Activated T-cell treated with anti-CD3 and anti-CD28 coated beads, Interleukin-2, amount 50 U/mL, for 72 hours (primary cell): ENCODE measurements around the gene KLF18. TPM values are rescaled to one million over a fixed set of nuclear protein-coding genes. Genes with fewer than 3 reads are reported as not detected.
"Not testable (repeated sequence)": the region's sequence is repeated elsewhere in the genome, so short reads cannot be mapped to it uniquely, and the experiment has no call there.

Experiments used
- ATAC-seq, 2 donors: fragments of 150-1000 bp; cut with Tn5 transposase; replicated peaks in 1 of 2; 2 replicates each; pipeline ENCODE4 v1.10.0; 2021; ENCODE audit warnings: moderate library complexity in 2 of 2, mild to moderate bottlenecking in 1 of 2
- DNase-seq, 2 donors: peaks; one replicate each; pipeline ENCODE4 v3.0.0; 2021 to 2022; ENCODE audit warnings: mixed read lengths in 1 of 2
- H3K27ac Mint-ChIP-seq: one replicate; pipeline ENCODE4 v1.8.0; 2022; ENCODE audit warnings: mild to moderate bottlenecking, moderate library complexity, mixed read lengths
- H3K27me3 Mint-ChIP-seq: one replicate; pipeline ENCODE4 v1.8.0; 2022; ENCODE audit warnings: low read depth, mixed read lengths
- H3K36me3 Mint-ChIP-seq, 2 donors: one replicate each; pipeline ENCODE4 v1.8.0; 2022; ENCODE audit warnings: mixed read lengths in 2 of 2, mild to moderate bottlenecking in 1 of 2; ENCODE audit not compliant: insufficient read depth in 2 of 2
- H3K4me1 Mint-ChIP-seq: one replicate; pipeline ENCODE4 v1.8.0; 2022; ENCODE audit warnings: low read depth, mixed read lengths
- H3K4me3 Mint-ChIP-seq, 2 donors: one replicate each; pipeline ENCODE4 v1.8.0; 2022; ENCODE audit warnings: mild to moderate bottlenecking in 2 of 2, mixed read lengths in 2 of 2, moderate library complexity in 2 of 2
- H3K9me3 Mint-ChIP-seq, 2 donors: one replicate each; pipeline ENCODE4 v1.8.0; 2022; ENCODE audit warnings: mixed read lengths in 2 of 2
- total RNA-seq, 2 donors: library from RNA; stranded (reverse); gene quantifications; one replicate each; pipeline ENCODE4 v1.2.3, GENCODE V29; 2022

Gene KLF18
- total RNA-seq, 2 donors from 2014 or later: not detected

- Mint-ChIP-seq H3K4me3 (no peak overlapping the region), H3K9me3 (peaks cover 12 to 13% of the 10 kb centered on the region in 2 donors), H3K27ac (no peak overlapping the region), H3K36me3 (peaks cover 7 to 15% of the 10 kb centered on the region in 2 donors), H3K4me1 (no peaks in the 10 kb centered on the region), H3K27me3 (peaks cover 18% of the 10 kb centered on the region)
- no peak for ATAC-seq
- DNase-seq: no peak
Measured at GRCh38 chr1:44144962-44145756, 3.7 kb upstream of the KLF18 start.

- DNase-seq, H3K9me3 Mint-ChIP-seq, H3K4me1 Mint-ChIP-seq, ATAC-seq, H3K27ac Mint-ChIP-seq, H3K4me3 Mint-ChIP-seq: not testable (repeated sequence)
- Mint-ChIP-seq H3K27me3 (peaks cover 18% of the 10 kb centered on the region), H3K36me3 (peaks cover 4 to 11% of the 10 kb centered on the region in 2 donors)
Measured at GRCh38 chr1:44139565-44139964, 1.9 kb downstream of the KLF18 start.

- no peak for ATAC-seq
- no peak for DNase-seq
- H3K27me3 Mint-ChIP-seq: peaks cover 18% of the 10 kb centered on the region
- no peak overlapping the region for H3K4me3 Mint-ChIP-seq
- peaks cover 0 to 4% of the 10 kb centered on the region in 2 donors for H3K9me3 Mint-ChIP-seq
- no peaks in the 10 kb centered on the region for H3K4me1 Mint-ChIP-seq
- no peak overlapping the region for H3K27ac Mint-ChIP-seq
- H3K36me3 Mint-ChIP-seq: no peaks in the 10 kb centered on the region
Measured at GRCh38 chr1:44138239-44138638, 3.2 kb downstream of the KLF18 start.

- Mint-ChIP-seq H3K4me1 (no peaks in the 10 kb centered on the region), H3K36me3 (no peaks in the 10 kb centered on the region), H3K9me3 (no peaks in the 10 kb centered on the region), H3K27ac (no peak overlapping the region), H3K27me3 (peaks cover 8% of the 10 kb centered on the region), H3K4me3 (no peak overlapping the region)
- no peak for DNase-seq
- no peak for ATAC-seq
Measured at GRCh38 chr1:44135886-44136285, 5.5 kb downstream of the KLF18 start.

DNA sequence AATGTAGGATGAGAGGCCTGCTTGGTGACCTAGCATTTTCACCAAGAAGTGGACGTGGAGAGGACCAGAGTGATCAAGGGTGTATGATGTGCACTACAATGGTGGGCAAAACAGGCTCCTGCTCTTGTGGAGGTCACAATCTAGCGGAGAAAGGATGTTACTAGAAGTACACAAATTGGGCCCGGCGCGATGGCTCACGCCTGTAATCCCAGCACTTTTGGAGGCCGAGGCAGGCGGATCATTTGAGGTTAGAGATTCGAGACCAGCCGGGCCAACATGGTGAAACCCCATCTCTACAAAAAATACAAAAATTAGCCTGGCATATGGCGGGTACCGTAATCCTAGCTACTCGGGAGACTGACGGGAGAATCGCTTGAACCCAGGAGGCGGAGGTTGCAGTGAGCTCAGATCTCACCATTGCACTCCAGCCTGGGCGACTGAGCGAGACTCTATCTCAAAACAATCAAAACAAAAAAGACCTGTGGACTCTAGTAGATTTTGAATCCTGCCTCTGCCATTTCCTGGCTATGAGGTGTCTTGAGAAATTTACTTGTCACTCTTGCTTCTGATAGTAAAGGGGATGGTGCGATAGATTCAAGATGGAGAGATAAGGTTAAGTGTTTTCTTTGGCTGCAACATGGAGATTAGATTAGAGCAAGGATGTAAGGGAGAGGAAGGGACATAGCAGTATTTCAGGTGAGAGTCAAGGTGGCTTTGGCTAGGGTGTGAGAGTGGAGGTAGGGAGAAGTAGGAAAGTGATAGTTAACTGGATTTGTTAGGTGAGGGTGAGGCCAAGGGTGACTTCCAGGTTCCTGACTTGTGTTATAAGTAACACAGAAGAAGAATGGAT lies 7.1 kb downstream of the KLF18 start:
- H3K9me3 Mint-ChIP-seq: no peaks in the 10 kb centered on the region
- H3K27ac Mint-ChIP-seq: no peak overlapping the region
- H3K4me3 Mint-ChIP-seq: no peak overlapping the region
- DNase-seq (no peak), ATAC-seq (no peak)
- peaks cover 8% of the 10 kb centered on the region for H3K27me3 Mint-ChIP-seq
- H3K36me3 Mint-ChIP-seq: no peaks in the 10 kb centered on the region
- no peaks in the 10 kb centered on the region for H3K4me1 Mint-ChIP-seq

GRCh38 chr1:44131411-44131810 lies 10.0 kb downstream of the KLF18 start:
- Mint-ChIP-seq H3K27me3 (peaks cover 14% of the 10 kb centered on the region), H3K36me3 (no peaks in the 10 kb centered on the region), H3K27ac (no peak overlapping the region), H3K4me1 (no peaks in the 10 kb centered on the region), H3K4me3 (no peak overlapping the region), H3K9me3 (no peaks in the 10 kb centered on the region)
- ATAC-seq (no peak), DNase-seq (no peak)

DNA sequence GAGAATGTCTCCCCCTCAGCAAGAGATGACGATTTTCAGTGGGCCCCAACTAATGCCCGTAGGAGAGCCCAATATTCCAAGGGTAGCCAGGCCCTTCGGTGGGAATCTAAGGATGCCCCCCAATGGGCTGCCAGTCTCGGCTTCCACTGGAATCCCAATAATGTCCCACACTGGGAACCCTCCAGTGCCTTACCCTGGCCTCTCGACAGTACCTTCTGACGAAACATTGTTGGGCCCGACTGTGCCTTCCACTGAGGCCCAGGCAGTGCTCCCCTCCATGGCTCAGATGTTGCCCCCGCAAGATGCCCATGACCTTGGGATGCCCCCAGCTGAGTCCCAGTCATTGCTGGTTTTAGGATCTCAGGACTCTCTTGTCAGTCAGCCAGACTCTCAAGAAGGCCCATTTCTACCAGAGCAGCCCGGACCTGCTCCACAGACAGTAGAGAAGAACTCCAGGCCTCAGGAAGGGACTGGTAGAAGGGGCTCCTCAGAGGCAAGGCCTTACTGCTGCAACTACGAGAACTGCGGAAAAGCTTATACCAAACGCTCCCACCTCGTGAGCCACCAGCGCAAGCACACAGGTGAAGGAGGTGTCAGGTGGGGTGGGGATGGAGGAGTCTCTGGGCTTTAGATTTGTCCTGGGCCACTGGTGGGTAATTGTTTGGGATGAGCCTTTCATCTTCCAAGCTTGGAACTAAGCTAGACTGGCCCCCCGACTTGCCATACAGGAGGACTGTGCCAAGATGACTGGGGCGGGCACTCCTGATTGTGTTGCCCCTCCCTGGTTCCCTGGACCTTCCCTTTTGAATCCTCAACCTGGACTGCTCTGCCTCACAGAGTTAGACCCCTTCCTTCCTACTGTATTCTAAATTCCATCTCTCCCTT lies 11.6 kb downstream of the KLF18 start:
- no peaks in the 10 kb centered on the region for H3K9me3 Mint-ChIP-seq

DNA sequence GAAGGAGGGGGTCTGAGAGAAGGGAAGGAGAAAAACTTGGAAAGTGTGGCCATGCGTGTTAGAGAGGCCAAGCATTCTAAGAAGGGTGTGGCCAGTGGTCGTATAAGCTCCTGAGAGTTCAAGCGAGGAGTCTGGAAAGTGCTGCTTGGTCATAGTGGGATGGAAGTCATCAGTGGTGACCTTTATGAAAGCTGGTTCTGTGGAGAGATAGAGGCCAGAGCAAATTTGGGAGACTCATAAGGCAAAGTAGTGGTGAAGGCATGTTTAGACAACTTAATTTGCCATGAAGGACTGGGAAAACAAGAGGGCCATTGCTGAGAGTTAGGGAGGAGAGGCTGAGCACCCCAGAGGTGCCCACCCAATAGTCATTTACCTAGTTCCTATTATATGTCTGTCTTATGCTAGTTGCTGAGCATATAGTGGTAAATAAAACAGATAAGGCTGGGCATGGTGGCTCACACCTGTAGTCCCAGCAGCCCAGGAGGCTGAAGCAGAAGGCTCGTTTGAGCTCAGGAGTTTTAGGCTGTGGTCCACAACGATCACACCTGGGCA lies 21.0 kb downstream of the KLF18 start:
- peaks cover 26% of the 10 kb centered on the region for H3K27me3 Mint-ChIP-seq

More for the DNA sequence above, 11.6 kb downstream of the KLF18 start:
- no peak overlapping the region for H3K27ac Mint-ChIP-seq
- H3K27me3 Mint-ChIP-seq: peaks cover 6% of the 10 kb centered on the region
- no peak overlapping the region for H3K4me3 Mint-ChIP-seq
- H3K4me1 Mint-ChIP-seq: no peaks in the 10 kb centered on the region
- no peak for DNase-seq
- ATAC-seq: no peak
- H3K36me3 Mint-ChIP-seq: no peaks in the 10 kb centered on the region

DNA sequence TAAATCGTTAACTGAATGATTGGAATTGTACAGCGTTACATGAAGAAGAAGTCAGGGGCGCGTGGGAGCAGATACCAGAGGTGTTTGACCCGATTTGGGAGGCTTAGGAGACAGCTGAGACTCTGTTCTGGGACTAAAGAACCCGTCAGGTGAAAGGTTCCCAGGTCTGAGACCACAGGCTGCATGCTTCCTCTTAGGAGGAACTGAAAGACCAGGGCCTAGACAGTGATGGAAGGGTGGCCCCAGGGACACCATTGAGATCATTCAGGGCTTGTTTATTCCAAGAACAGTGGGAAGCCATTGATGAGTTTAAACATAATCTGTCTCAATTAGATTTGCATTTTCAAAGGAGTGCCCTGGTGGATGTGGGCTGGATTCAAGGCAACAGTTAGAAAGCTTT lies 21.9 kb downstream of the KLF18 start:
- ATAC-seq (no peak), DNase-seq (no peak)
- H3K4me1 Mint-ChIP-seq: peaks cover 5% of the 10 kb centered on the region
- H3K36me3 Mint-ChIP-seq: peaks cover 0 to 1% of the 10 kb centered on the region in 2 donors
- H3K4me3 Mint-ChIP-seq: no peak overlapping the region
- H3K27me3 Mint-ChIP-seq: peaks cover 26% of the 10 kb centered on the region
- H3K9me3 Mint-ChIP-seq: no peaks in the 10 kb centered on the region
- H3K27ac Mint-ChIP-seq: no peak overlapping the region

More for the DNA sequence above, 21.0 kb downstream of the KLF18 start:
- ATAC-seq: no peak
- H3K4me3 Mint-ChIP-seq: no peak overlapping the region
- no peak for DNase-seq
- H3K9me3 Mint-ChIP-seq: no peaks in the 10 kb centered on the region
- no peak overlapping the region for H3K27ac Mint-ChIP-seq
- peaks cover 0 to 1% of the 10 kb centered on the region in 2 donors for H3K36me3 Mint-ChIP-seq
- peaks cover 5% of the 10 kb centered on the region for H3K4me1 Mint-ChIP-seq

DNA sequence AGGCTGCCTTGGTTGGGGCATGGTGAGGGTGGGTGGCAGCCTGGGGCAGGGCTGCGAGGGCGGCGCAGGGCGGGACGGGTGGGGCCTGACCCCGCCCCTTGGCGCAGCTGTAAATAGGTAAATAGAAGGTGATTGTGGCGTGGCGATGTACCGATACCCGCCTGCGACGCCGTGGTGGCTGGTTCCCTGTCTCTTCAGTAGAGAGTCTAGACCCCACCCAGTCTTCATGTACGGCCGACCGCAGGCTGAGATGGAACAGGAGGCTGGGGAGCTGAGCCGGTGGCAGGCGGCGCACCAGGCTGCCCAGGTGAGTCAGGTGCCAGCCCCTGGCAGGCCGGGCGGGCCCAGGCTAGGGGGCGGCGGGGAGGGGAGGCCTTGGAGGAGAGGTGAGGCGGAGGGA lies 22.7 kb downstream of the KLF18 start, which contains the start of gene KLF17:
TSS of gene KLF17 (plus strand) at position 140 of the 400 bp plus-strand sequence. CDS start at position 227, 87 bp downstream.
- DNase-seq (no peak), ATAC-seq (no peak)
- H3K4me1 Mint-ChIP-seq: peaks cover 5% of the 10 kb centered on the region
- H3K36me3 Mint-ChIP-seq: no peaks in the 10 kb centered on the region
- peaks cover 24% of the 10 kb centered on the region for H3K27me3 Mint-ChIP-seq
- H3K4me3 Mint-ChIP-seq: no peak within 1 kb of the TSS
- H3K27ac Mint-ChIP-seq: no peak within 1 kb of the TSS
- no peaks in the 10 kb centered on the region for H3K9me3 Mint-ChIP-seq

- DNase-seq, H3K9me3 Mint-ChIP-seq, H3K36me3 Mint-ChIP-seq, H3K4me3 Mint-ChIP-seq, ATAC-seq, H3K4me1 Mint-ChIP-seq, H3K27ac Mint-ChIP-seq: not testable (repeated sequence)
- H3K27me3 Mint-ChIP-seq: peaks cover 19% of the 10 kb centered on the region
Measured at GRCh38 chr1:44117272-44117671, 24.2 kb downstream of the KLF18 start.

- Mint-ChIP-seq H3K9me3 (no peaks in the 10 kb centered on the region), H3K4me3 (no peak overlapping the region), H3K27ac (no peak overlapping the region), H3K36me3 (no peaks in the 10 kb centered on the region), H3K4me1 (no peaks in the 10 kb centered on the region), H3K27me3 (peaks cover 11% of the 10 kb centered on the region)
- ATAC-seq (no peak), DNase-seq (no peak)
Measured at GRCh38 chr1:44114098-44114497, 27.3 kb downstream of the KLF18 start.
